DLD1 (cell line): ENCODE data around the gene FAM3C.

ENCODE experiments used
- in situ Hi-C: cut with HindIII; loops from 2 replicates; pipeline ENCODE4 v1.10.0; 2017; ENCODE audit warnings: low sequenced_read_pairs

FAM3C gene

DNA sequence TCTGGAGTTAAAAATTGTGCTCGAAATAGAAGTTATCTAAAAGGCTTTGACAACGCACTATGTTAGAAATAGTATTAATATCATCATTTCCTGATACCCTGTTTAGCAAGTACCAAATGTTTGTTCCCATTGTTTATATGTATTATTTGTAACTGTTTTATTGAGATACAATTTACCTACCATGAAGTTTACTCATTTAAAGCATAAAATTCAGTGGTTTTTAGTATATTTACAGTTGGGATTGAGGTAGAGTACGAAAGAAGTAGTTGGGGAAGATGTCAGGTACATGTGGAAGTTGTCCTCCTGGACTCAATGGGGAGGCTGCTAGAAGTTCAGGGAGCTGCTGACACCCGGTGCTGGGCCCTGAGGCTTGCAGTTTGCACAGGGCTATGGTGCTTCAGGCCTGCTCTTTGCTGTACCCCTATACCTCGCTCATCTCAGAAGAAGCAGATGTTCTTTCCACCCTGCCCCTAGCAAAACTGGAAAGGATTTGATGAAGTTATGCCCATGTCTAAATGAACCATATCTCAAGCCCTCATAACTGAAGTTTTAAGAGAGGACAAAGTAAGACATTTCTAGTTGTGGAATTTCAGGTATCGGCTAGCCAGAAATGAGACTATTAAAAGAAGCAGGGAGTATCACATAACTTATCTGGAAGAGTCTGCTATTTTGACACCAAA, 92.5 kb downstream of the FAM3C start:
- in situ Hi-C loops: no loop called here

- in situ Hi-C loops: no loop called here
These were observed 93.8 kb downstream of the FAM3C start for GRCh38 chr7:121302214-121302745.

- in situ Hi-C loops: no loop called here
These were observed 94.5 kb downstream of the FAM3C start for GRCh38 chr7:121301446-121302213.

GRCh38 chr7:121300685-121301420, 95.3 kb downstream of the FAM3C start:
- in situ Hi-C loops: no loop called here
